GM20000 (cell line): ENCODE data around the gene TFF3.

ENCODE experiments used
- DNase-seq: peaks from one replicate; pipeline ENCODE4 v3.0.0; 2012; ENCODE audit warnings: low spot score
- CTCF ChIP-seq: IDR thresholded peaks from 2 replicates; pipeline ENCODE4 v1.5.1; 2012; ENCODE audit warnings: mild to moderate bottlenecking, control low read depth; ENCODE audit errors: extremely low read depth, missing control alignments

Gene TFF3, protein sequence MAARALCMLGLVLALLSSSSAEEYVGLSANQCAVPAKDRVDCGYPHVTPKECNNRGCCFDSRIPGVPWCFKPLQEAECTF

GRCh38 chr21:42315296-42315891 is at the start of gene TFF3:
TSS of gene TFF3 (minus strand) at chr21:42315409. CDS start at chr21:42315374, 35 bp downstream.
- no peak for TF ChIP-seq CTCF
- no peak for DNase-seq

DNA sequence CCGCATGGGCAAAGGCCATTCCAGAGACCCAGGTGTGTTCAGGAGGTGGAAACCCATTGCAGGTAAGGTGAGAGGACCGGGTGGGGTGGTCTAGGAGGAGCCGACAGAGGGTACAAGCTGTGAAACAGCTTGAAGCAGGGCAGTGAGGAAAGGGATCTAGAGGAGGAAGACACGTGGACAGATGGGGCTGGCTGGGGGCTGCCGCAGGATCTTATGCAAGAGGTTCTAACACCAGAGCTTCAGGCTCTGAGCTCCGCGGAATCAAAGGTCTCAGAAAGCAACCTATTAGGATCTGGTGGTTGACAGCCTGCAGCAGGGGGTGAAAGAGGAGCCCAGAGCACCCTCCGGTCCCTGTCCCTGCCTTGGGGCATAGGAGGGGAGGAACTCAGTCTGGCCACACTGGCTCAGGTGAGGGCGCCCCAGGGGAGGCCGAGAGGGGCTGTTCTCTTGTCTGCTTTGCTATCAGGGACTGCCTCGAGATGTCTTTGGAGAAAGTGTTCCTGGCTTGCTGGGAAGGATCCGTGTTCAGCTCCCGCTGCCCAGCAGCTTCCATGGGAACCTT is 49.2 kb upstream of the TFF3 start:
- no peak for DNase-seq
- no peak for TF ChIP-seq CTCF

DNA sequence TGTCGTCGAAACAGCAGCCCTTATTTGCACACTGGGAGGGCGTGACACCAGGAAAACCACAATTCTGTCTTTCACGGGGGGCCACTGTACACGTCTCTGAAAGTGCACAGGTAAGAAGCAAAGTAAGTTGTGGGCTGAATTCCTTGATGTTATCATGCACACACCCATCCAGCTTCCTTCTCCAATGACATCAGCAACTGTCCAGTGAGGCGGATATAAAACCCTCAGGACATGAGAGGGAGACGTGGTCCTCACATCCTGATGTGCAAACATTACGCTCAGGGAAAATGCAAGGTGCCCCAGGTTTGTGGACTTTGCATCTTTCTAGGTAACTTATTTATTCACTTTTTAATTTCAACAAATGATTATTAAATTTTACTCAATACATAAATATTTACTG is 48.1 kb upstream of the TFF3 start:
- TF ChIP-seq CTCF, result no peak
- no peak for DNase-seq

DNA sequence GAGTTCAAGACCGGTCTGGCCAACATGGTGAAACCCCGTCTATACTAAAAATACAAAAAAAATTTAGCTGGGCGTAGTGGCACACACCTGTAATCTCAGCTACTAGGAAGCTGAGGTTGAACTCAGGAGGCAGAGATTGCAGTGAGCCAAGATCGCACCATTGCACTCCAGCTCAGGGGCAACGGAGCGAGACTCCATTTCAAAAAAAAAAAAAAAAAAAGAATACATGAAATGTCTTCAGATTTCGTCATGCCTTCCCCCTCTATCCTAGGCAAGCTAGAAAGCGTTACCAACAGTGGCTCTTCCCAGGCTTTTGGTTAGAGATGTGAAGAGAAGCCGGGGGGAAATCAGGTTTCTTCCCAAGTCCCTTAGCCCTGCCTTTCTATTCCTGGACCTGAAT is 47.5 kb upstream of the TFF3 start:
- no peak for TF ChIP-seq CTCF
- no peak for DNase-seq

- TF ChIP-seq CTCF, result no peak
- DNase-seq, result no peak
Measured at GRCh38 chr21:42362198-42362597, 47.0 kb upstream of the TFF3 start.

- DNase-seq, result no peak
- TF ChIP-seq CTCF, result no peak
Measured at GRCh38 chr21:42361286-42361685, 46.1 kb upstream of the TFF3 start.

GRCh38 chr21:42360317-42360716 is 45.1 kb upstream of the TFF3 start:
- DNase-seq, result no peak
- no peak for TF ChIP-seq CTCF
